ENCODE data around the gene CAMK2N2.

DNA sequence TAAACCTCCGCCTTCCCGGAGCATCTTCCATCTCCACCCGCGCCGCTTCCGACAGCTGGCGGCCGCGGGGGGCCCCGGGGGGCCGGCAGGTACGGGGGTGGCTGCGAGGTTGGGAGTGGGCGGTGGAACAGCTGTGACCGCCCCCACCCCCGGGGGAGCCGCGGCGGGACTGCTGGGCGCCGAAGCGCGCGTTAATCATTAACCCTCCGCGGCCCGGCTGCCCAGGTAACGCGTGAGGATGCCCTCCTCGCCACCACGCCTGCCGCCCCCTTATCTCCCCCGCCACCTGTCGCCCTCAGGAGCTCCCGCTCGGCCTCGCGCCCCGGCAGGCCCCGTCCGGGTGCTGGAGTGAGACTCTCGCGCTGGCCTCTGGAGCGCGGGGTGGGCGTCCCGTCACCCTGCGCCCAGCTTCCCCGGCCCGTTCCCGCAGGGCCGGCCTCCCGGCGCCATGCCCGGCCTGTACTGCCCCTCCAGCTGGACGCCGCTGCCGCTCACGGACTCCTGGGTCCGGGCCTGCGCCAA lies 31.2 kb downstream of the CAMK2N2 start:
- TF ChIP-seq CTCF (IDR thresholded peaks at IDR 0.05) (no peak), POLR2A (IDR thresholded peaks at IDR 0.05) (no peak)
